GM20000 (cell line): ENCODE results near the gene ACKR3.

Experiments used
- DNase-seq: peaks from one replicate; pipeline ENCODE4 v3.0.0; 2012; ENCODE audit warnings: low spot score
- TF ChIP-seq, protein P1 (sequence below): IDR thresholded peaks from 2 replicates; pipeline ENCODE4 v1.5.1; 2012; ENCODE audit warnings: mild to moderate bottlenecking, control low read depth; ENCODE audit errors: extremely low read depth, missing control alignments

The ACKR3 gene

DNA sequence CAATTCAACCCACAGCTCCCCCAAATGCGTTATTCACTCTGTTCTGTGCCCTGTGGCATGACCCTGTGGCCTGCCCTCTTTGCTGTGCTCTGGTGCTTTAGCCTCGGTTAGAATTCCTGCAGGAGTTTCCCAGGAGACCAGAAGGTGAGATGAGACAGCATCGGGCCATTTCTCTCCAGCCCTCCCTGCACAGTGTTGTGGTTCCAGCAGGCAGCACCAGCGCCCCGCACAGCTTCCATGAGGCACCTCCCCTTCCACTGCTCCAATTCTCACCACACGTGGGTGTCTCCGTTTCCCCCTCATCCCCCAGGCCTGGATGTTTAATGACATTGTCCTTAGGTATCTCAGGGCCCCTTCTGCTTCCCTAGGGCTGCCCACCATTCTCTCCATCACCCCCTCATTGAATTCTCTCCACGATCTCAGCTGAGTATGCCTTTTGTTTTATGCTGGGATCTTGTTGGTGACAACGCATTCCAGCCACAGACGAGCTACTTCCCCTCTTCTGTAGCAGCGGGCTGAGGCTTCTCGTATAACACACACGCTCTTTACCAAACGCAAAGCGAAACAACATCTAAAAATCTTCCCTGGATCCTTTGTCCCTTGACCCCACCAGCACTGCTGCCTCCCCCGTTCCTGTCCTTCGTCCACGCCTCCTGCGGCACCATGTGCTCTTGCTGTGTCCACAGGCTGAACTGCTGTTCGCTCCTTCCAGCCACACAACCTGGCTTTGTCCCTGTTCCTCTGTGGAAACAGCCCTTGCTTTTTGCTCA, 35.1 kb downstream of the ACKR3 start:
- DNase-seq: no peak
- TF ChIP-seq, protein P1, sequence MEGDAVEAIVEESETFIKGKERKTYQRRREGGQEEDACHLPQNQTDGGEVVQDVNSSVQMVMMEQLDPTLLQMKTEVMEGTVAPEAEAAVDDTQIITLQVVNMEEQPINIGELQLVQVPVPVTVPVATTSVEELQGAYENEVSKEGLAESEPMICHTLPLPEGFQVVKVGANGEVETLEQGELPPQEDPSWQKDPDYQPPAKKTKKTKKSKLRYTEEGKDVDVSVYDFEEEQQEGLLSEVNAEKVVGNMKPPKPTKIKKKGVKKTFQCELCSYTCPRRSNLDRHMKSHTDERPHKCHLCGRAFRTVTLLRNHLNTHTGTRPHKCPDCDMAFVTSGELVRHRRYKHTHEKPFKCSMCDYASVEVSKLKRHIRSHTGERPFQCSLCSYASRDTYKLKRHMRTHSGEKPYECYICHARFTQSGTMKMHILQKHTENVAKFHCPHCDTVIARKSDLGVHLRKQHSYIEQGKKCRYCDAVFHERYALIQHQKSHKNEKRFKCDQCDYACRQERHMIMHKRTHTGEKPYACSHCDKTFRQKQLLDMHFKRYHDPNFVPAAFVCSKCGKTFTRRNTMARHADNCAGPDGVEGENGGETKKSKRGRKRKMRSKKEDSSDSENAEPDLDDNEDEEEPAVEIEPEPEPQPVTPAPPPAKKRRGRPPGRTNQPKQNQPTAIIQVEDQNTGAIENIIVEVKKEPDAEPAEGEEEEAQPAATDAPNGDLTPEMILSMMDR: no peak

DNA sequence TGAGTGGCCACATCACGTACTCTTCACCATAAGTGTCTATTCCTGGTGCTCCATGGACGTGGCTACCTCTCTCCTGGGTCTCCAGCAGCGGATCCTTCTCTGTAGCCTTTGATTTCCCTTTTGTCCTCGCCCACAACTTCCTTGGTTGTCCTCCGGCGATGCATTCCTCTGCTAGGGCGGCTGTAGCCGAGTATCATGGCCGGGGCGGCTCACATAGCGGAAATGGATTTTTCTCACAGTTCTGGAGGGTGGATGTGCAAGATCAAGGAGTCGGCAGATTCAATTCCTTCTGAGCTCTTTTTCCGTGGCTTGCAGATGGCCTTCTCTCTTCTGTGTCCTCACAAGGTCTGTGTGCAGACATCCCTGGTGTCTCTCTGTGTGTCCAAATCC, 35.7 kb downstream of the ACKR3 start:
- TF ChIP-seq, protein P1: no peak
- no peak for DNase-seq

DNA sequence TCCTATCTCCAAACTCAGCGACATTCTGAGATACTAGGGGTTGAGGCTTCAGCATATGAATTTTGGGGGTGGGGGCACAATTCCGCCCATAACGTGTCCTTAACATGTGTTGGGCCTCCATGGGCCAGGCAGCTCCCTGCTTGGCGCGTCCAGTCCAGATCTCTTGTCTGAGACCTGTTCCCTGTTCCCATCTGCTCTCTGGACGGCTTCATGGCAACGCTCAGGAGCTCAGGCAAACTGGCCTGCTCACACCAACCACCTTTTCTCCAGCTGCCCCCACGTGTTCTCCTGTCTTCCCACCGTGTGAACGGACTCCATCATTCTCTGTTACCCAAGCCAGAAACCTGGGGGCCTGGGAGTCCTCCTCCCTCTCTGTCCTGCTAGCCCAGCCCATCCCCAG, 36.4 kb downstream of the ACKR3 start:
- TF ChIP-seq, protein P1: no peak
- DNase-seq: no peak

DNA sequence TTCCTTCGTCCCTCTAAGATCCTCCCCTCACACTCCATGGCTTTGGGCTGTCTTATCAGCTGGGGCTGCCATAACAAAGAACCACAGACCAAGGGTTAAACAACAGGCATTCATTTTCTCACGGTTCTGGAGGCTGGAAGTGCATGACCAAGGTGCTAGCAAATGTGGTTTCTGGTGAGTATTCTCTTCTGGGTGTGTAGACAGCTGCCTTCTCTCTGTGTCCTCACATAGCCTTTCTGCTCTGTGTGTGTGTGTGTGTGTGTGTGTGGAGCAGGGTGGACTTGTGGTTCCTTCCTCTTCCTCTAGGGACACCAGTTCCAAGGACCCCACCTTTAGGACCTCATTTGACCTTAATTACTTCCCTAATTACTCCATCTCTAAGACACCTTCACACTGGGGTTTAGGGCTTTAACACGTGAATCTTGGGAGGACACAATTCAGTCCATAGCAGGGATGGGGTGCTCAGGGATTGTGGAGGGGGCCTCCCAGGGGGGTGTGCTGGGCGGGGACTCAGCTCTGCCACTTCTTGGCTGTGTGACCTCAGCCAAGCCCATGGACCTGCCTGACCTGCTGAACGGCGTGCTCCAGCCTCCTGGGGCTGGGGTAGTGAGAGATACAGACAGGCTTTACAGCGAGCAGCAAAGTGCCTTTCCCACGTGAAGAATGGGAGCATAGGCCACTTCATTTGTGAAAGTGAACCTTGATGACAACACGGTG, 38.0 kb downstream of the ACKR3 start:
- DNase-seq: no peak
- TF ChIP-seq, protein P1: no peak

DNA sequence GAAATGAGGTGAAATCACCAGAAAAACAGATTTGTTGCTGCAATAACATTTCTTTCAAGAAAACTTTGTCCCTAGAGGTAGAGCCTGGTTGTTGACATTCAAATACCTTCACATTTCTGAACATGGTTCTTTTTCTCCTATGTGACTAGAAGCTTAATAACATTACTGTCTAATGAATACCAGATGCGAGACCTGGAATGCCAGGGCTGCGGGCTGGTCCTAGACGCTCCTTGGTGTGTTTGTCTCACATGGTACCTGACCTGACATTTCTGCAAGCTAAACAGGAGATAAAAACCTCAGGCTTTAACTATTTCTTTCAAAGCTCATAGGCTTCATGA, 38.5 kb downstream of the ACKR3 start:
- DNase-seq: no peak
- TF ChIP-seq, protein P1: no peak

DNA sequence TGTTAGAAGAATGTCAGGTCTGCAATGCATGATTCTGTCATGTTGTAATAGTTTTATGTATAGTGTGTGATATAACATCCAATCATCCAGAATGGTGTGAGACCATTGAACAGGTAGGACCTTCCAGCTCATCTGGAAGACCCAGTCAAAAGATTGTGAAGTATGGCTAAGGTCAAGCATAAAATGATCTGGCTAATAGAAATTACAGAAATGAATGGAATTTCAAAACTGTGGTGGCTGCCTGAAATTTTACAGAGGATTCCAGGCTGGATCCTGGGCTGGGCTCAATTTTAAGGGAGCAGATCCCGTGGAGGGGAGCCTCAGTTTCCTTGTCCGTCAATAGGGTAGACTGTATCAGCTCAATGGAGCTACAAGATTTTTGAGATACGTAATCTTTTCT, 39.1 kb downstream of the ACKR3 start:
- DNase-seq: no peak
- TF ChIP-seq, protein P1: no peak

DNA sequence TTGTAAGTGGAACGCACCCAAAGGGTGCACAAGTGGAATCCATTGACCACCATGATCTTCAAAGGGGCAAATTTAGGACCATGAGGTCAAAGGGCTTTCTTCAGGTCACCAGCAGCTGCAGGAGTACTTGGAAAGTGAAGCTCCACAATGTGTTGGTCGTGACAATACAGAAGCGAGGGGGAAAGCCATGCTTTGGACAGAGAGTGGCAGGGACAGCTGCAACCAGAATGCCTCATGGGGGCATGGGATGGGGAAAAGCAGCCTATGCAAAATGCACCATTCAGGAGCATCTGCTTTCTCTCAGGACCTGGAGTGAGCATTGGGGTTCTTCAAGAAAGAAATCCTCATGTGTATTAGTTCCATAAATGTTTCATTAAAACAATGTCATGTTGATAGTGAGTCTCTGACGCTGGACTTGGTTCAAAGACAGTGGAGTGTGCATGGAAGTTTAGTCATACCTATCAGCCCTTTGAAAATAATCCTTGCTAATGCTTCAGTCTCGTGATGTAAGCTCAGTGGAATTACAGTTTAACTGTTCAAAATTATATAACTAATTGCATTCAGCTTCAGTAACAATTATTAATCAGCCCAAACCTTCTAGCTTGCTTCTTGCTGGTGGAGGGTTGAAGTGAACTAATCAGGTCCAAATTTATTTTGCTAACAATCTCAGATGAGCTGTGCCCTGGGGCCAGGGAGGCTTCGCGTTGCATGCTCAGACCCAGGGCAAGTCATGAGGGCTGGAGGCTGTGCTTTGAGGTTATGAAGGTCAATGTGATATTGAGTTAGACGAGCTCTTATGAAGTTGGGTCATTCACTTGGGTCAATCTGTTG, 41.6 kb downstream of the ACKR3 start:
- no peak for DNase-seq
- TF ChIP-seq, protein P1: no peak
